A549 (cell line): Measurements from ENCODE around the gene SLC25A13.

Experiments used
- CTCF ChIP-seq: fragments of >200 bp; sonication (Bioruptor Twin); formaldehyde crosslinking; IDR thresholded peaks from 3 replicates; pipeline ENCODE4 v1.5.1; 2016
- EHMT2 ChIP-seq: fragments of 200-600 bp; sonication (generic); IDR thresholded peaks from 2 replicates; pipeline ENCODE4 v1.6.1; 2016; ENCODE audit warnings: antibody characterized with exemption, low read depth, mild to moderate bottlenecking, moderate library complexity
- MAFK ChIP-seq: fragments of 450-650 bp; IDR thresholded peaks from 2 replicates; pipeline ENCODE4 v1.6.1; 2014; ENCODE audit not compliant: partially characterized antibody
- MAX ChIP-seq: IDR thresholded peaks from 2 replicates; pipeline ENCODE4 v1.6.1; 2012
- POLR2A ChIP-seq: IDR thresholded peaks from 2 replicates; pipeline ENCODE4 v1.6.1; 2012; ENCODE audit warnings: mild to moderate bottlenecking, low read length
- RARB ChIP-seq: fragments of 250-450 bp; sonication (Bioruptor Pico); IDR thresholded peaks from 2 replicates; pipeline ENCODE4 v1.8.0; 2021; ENCODE audit warnings: mild to moderate bottlenecking, moderate library complexity

GRCh38 chr7:96315125-96315512, 6.8 kb downstream of the SLC25A13 start:
- TF ChIP-seq CTCF (no peak), MAX (no peak), MAFK (no peak), RARB (CRISPR knock-in tag) (no peak), POLR2A (no peak), EHMT2 (no peak)
